Skin of body (tissue), 2 donors: Measurements from ENCODE around the gene CASD1. TPM values are rescaled to one million over a fixed set of nuclear protein-coding genes. Genes with fewer than 3 reads are reported as not detected.

ENCODE experiments used
- DNase-seq: peaks from one replicate; lab custom pipeline; 2025; lab: John Stamatoyannopoulos, UW
- total RNA-seq: library from RNA; depleted of rRNA; stranded (reverse); fragments of >200 nt; gene quantifications from one replicate; pipeline ENCODE4 v1.2.3, GENCODE V29; 2014

CASD1 gene
- total RNA-seq, 1 donor from 2014 or later = 37.0 TPM

GRCh38 chr7:94512735-94513564, 3.3 kb downstream of the CASD1 start:
- DNase-seq = no peak

DNA sequence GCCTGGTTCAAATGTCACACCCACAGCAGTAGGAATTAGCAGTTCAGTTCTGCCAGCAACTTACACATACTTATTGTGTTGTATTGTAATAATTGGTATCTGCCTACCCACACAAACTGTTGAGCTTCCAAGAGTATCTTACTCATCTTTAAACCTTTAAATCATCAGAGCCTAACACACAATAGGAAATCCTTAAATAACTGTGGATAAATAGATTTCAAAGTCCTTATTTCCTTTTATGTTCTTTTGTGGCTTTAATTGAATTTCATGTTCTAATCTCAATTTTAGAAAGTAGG, 3.9 kb downstream of the CASD1 start:
- DNase-seq = no peak

GRCh38 chr7:94514140-94514889, 4.7 kb downstream of the CASD1 start:
- DNase-seq = no peak

DNA sequence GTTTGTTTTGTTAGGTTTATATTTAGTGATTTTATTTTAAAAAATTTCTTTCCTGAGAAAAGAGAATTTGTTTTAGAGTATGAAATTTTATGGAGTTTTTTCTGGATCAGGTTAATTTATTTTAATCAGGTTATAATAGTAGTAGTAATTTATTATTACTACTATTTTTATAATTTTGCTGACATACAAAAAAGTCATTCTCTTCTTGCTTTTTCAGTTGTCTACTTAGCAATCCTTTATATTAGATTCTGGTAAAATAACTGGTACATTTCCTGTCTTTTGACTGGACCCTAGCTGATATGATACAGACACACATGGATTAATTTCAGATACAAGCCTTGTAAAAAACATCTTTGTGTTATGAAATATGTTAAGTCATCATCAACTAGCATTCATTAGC, 5.3 kb downstream of the CASD1 start:
- no peak for DNase-seq

DNA sequence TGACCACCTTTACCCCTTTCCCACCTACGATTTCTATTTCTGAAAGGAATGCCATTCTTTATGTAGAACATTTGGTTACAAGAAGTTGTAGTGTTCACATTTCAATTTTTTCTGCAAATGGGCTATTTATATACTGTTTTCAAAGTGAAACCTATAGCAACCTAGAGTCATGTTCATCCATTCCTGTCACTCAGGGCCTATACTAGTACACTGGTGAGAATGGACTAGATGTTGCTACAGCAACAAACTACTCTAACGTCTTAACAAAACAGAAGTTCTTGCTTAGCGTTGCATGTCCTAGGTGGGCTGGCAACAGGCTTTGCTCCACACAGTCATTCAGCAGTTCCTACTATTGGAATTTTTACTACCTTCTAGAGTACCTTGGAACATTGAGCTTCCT, 16.3 kb downstream of the CASD1 start:
- no peak for DNase-seq

DNA sequence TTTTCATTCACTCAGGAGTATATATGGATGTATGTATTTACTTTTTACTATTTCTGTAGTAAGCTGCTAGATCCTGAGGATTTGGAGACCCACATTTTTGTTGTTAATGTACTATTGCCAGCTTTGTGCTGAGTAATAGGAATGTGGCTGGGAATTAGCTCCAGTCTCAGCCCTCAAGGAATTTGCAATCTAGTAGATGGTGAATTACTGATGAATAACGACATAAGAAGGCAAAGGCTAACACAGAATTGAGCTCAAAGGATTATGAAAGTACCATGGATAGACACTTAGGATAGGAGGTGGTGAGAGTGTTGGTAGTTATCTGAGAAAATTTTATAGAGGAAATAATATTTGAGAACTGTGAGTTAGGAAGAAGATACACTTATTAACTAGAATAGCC, 19.9 kb downstream of the CASD1 start:
- DNase-seq = no peak

- no peak for DNase-seq
These were observed 20.5 kb downstream of the CASD1 start for GRCh38 chr7:94530109-94530508.

DNA sequence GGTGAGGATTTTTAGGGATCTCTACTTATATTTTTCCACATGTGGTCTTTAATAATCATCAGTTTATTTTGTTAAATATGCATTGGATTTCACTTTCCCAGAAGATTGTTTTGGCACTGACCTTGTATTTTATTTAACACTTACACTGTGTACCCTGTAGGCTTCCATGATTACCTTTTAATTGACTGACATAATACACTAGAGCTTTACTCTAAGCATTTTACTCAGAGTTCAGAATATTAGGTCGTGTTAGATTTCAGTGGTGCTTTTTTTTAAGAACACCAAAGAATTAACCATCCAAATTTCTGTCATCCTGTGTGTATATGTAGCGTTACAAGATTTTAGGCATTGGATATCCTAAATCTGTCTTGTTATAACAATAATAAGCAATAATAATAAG, 23.1 kb downstream of the CASD1 start:
- DNase-seq = no peak

DNA sequence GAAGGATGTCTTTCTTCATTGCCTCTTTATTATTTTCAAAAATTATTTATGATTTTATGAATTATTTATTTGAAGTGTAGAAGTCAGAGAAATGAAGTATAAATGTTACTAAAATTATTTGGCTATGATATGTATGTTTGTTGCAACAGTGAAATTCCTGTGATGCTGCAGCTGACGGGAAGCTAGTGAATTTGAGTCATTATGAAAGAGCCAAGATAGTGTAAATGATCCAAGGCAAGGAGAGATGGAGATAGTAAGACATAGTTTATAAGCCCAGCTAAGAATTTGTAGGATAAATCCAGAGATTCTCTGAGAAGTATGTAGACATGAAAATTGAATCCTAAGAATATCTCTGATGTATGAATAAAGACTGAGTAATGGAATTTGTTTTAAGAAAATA, 30.8 kb downstream of the CASD1 start:
- DNase-seq = no peak

- DNase-seq = no peak
These were observed 37.5 kb downstream of the CASD1 start for GRCh38 chr7:94547126-94547525.

DNA sequence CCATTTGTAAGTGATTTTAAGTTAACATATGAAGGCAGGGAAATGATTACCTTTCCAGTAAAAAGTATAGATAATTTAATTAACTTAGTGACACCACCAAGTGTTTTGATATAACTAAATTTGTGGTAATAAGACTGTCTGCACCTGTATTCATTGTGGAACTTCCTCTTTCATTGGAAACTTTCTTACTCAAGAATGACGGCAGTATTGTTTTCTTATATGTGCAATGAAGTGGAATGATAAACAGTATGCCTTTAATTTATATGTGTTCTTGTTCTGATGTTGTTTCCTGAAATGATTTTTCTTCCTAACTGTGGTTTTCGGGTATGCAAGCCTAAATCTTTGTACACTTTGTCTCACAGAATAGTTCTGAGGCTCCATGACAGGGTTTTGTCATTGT, 46.4 kb downstream of the CASD1 start:
- no peak for DNase-seq

DNA sequence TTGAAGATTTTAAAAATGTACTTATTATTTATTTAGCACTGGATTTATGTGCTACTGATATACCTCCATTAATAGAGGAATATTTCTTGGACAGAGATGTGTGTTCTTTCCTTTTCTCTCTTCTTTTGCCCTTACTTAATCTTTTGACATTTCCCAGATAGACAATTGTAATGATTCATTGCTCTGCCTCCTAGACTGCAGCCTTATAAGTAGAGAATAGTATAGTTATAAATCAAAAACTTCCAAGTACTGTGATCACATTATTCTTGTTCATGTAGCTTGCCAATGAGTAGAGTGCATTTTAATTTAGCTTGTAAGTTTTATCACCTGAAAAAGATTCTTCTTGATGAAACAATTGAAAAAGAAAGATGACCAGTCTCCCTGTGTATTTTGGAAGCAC, 47.6 kb downstream of the CASD1 start:
- DNase-seq = no peak

- no peak for DNase-seq
These were observed 50.4 kb downstream of the CASD1 start for GRCh38 chr7:94559972-94560371.

DNA sequence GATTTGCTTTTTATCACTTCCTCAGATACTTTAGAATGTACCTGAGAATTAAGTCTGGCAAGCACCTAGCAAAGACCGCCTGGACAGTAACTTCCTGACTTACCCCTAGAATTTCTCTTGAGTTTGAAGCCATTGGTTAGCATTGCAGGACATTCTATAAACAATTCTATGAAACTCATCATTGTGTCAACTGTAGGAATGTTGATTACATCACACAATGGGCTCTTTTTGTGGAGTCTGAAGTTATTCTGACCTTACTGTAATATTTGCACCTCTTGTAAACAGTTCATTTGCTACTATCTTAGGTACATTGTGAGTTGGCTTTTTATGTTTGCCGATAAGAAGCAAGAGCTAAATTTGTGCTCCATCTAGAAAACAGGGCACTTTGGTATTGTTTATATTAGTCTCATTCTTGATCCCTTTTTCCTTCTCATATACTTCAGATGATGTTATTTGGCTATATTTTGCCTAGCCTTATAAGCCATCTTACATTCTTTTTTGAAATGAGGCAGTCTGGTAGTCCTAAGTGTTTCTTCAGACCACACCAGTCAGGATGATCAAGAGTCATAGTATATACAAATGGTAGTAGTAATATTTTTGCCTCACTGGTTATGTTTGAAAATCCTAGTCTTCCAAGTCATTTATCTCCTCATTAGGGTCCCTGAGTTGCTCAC, 52.4 kb downstream of the CASD1 start:
- DNase-seq = no peak

GRCh38 chr7:94562525-94562924, 52.9 kb downstream of the CASD1 start:
- DNase-seq = no peak

DNA sequence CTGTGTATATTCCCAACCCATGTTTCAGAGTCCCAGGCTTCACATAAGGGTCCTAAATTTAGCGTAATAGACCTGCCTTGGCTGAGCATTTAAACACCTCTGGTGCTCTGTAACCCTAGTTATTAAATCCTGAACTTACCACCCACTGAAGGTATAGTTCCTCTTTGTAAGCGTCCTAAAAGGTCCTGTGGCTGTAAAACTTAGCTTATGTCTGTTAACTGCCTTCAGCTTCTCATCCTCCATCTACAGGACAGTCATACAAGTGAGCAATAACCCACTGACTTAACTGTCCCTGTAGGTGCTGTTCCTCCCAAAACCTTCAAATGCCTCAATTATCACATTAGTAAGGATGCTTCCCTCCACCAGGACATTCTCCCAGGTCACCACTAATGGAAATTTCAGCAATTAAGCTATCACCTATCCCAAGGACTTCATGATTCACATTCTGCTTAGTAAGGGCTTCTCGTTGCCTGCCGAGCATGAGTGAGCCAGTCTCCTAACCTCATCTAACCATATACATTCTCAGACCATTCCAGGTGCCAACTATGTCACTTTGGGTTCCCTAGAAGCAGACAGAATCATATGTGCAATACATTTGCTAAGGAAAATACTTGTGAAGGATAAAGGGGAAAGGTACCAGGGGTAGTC, 55.8 kb downstream of the CASD1 start:
- no peak for DNase-seq

- no peak for DNase-seq
These were observed 57.8 kb downstream of the CASD1 start for GRCh38 chr7:94567396-94567795.

DNA sequence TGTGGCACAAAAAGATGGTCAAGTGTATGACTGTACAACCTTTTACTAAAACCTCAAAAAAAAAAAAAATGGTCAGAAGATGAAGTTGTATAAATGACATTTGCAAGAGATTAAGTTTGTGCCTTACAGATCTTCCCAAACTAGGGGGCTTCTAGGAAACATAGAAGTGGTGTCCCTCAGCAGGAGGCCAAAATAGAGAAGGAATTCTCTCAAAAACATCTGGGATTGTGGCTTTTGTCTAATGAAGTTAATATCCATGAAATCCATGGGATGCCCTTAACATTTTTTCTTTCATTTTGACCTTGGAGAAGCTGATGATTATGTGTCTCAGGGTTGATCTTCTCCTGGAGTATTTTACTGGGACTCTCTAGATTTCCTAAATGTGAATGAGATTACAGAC, 62.2 kb downstream of the CASD1 start:
- no peak for DNase-seq

DNA sequence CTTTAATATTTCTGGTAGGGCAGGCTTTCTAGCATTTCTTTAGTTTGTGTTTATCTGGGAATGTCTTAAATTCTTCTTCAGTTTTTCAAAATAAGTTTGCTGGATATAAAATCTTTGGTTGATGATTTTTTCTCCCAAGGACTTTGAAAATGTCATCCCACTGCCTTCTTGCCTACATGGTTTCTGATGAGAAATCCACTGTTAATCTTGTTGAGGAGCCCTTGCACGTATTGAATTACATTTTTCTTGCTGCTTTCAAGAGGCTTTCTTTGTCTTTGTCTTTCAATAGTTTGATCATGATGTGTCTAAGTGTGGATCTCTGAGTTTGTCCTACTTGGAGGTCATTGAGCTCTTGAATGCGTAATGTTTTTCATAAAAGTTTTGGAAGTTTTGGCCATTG, 66.0 kb downstream of the CASD1 start:
- DNase-seq = no peak

DNA sequence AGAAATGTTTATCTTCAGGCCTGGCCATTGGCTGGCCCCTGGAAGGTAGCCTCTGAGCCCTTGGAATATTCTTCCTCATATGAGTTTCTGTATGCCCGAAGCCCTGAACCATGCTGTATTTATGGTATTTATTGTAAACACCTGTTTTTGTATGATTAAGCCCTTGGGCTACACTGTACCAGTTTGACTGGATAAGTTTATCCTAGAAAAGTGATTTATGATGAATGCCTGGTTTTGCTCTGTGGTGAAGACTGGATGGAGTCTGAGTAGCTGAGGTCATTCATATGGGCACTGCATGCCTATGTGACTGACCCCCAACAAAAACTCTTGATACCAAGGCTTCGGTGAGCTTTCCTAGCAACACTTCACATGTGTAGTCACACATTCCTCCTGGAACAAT, 66.7 kb downstream of the CASD1 start:
- DNase-seq = no peak

GRCh38 chr7:94577357-94577756, 67.7 kb downstream of the CASD1 start:
- no peak for DNase-seq

- no peak for DNase-seq
These were observed 69.0 kb downstream of the CASD1 start for GRCh38 chr7:94578614-94579013.
